GM19468 (cell line): ENCODE data around the gene FCRLB.
"Not testable (repeated sequence)": the region's sequence is repeated elsewhere in the genome, so short reads cannot be mapped to it uniquely, and the experiment has no call there.

ENCODE experiments used
- ATAC-seq: cut with Tn5 transposase; IDR thresholded peaks from one replicate; pipeline ENCODE4 v1.9.1; 2021; ENCODE audit warnings: mild to moderate bottlenecking, moderate library complexity, moderate number of reproducible peaks; ENCODE audit not compliant: unreplicated experiment; ENCODE audit errors: extremely low read depth

The FCRLB gene, protein sequence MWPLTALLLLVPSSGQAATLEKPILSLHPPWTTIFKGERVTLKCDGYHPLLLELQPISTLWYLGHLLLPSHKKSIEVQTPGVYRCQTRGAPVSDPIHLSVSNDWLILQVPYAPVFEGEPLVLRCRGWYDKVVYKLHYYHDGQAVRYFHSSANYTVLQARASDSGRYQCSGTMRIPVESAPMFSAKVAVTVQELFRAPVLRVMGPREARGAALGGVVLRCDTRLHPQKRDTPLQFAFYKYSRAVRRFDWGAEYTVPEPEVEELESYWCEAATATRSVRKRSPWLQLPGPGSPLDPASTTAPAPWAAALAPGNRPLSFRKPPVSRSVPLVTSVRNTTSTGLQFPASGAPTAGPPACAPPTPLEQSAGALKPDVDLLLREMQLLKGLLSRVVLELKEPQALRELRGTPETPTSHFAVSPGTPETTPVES

DNA sequence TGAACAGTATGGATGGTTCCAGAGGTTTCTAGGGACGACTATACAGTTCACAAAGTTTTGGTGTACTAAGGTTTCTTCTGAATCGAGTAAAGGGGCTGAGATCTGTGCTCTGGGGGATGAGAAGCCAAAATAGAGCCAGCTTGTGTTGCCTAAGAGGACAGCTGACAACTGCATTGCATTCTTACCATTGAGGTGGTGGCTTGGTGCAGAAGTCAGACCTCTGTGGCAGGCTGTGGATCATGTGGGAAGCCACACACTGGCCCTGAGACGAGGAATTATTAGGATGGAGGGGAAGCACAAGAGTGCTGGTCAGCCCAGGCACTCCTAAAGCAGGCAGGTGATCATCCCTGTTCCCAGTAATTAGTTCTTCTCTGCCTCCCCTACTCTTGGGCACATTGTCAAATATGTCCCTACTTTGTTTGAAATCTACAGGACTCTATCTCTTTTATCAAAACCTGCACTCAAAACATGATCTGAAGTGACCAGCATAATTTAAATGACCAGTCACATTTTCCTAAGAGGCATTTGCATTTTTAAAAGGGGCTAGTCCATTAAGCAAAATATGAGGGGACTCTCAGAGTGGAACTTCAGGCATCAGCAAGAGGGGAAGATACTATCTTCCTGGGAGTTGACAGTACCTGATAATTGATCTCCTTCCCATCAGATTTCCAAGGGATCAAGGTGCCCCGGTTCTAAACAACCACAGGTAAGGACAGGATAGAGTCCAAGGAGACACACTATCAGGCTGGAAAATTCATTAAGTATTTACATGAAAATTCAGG is at the start of gene FCRLB:
Gene FCRLB (plus strand): TSS at position 589 of the 782 bp plus-strand sequence. CDS start 1,129 bp downstream, outside the sequence.
- no peak for ATAC-seq

DNA sequence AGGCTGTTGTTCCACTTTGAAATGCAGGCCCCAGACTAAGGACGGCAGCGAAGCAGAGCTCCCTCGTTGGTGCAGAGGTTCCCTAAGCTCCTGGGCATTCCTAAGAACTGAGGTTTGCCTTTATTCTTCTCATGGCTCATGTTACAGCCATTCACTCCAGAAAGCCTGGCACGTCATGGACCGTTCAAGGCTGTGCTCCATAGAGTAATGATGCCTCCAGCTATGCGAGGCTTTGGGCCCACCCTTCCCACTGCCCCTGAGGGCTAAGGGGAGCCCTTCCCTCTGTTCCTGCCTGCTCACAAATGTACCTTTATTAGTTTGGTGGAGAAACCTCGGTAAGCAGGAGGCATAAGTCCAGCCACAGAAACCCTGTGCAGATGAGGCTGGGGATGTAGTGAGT is 47.9 kb upstream of the FCRLB start:
- not testable (repeated sequence) for ATAC-seq

DNA sequence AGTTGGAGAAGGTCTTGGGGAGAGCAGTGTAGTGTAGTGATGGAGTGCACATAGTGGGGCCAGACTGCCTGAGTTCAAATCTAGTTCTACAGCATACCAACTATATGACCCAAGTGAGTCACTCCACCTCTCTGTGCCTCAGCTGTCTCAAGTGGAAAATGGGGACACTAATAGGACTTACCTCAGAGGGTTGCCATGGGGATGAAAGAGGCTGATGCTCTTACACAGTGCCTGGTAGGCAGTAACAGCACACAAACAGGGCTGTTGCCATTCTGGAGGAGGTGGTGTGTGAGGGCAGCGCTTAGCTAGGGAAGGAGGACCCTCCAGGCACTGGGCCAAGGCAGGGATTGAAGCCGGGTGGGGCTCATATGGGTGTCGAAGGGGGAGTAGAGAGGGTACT is 46.9 kb upstream of the FCRLB start:
- ATAC-seq = not testable (repeated sequence)

DNA sequence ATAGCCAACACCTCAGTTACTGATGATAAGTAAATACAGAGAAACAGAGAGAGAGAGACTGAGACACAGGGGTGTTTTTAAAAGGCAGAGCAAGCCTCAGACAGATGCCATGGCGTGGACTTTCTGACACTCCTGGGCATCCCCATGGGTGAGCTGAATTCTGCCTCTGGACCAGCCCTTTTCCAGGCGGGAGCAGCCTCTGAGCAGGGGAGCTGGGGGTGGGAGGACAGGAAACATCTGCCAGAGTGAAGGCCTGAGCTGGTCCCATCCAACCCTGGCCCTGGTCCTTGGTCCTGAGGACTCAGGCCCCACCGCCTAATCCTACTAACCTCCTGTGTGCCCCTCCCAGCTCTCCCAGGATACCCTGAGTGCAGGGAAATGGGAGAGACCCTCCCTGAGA is 46.4 kb upstream of the FCRLB start:
- not testable (repeated sequence) for ATAC-seq

DNA sequence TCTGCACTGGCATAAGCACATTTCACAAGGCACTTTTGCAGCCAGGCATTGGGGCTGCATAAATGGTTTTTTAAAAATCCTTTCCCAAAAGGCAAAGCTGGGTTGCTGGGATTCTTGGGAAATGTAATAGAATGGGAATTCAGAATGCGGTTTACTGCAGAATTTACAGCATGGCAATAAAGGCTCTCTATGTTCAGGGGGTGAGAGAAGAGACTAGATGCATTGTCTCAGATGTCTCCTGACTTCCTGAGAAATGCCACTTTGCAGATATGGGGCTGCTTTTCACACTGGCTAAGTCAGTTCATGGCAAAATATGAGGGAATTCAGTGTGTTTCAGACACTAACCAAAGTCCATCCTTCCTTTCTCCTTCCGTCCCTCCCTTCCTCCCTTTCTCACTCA is 44.9 kb upstream of the FCRLB start:
- ATAC-seq = no peak

DNA sequence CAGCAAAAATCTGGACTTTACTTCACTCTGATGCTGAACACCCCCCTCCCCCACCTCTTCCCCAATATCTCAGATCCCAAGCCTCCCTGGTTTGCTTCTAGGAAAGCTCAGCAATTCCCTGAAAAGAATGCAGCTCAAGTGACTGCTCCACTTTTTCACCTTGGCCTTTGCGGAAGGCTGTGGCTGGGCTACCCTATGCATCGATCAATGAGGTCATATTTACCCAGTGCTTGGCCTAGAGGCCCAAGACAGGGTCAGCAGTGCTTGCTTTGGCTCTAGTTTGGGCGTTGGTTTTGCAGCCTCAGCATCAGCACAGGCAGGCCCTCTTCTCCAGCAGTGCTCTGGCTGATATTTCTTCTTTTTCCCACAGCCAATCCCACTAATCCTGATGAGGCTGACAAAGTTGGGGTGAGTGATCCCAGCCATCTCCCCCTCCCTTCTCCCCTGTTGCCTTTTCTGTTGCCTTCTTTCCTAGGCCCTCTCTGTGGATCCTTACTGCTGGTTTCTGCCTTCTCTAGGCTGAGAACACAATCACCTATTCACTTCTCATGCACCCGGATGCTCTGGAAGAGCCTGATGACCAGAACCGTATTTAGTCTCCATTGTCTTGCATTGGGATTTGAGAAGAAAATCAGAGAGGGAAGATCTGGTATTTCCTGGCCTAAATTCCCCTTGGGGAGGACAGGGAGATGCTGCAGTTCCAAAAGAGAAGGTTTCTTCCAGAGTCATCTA is 44.2 kb upstream of the FCRLB start:
- no peak for ATAC-seq

DNA sequence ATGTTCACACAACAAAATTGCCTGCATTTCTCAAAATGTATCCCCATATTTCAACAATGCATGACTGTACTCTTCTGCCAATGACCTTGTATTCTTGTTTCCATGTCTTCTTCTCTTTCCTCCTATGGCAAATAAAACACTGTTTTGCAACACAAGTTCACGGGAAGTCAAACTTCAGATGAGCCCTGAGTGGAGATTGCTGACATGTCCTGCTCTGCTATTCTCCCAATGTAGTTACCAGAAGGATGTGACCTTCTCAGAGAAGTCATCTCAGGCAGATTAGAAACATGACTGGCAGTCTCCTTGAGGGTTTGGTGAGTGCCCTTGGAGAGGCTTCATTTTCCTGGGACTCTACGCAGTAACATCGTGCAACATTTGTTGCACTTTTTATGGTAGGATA is 42.8 kb upstream of the FCRLB start:
- no peak for ATAC-seq

DNA sequence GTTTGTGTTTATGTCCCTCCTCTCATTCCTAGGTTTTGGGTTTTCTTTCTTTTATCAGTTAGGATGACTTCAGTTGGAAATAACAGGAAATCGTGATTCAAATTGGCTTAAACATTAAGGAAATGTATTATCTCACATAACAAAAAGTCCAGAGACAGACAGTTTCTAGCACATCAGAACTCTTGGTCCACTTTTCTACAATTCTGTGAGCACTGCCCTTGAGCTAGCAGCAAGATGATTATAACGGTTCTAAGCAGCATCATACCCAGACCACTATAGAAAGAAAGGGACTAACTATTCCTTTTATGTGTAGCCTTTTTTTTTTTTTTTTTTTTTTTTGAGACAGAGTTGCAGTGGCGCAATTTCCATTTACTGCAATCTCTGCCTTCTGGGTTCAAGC is 39.5 kb upstream of the FCRLB start:
- no peak for ATAC-seq

DNA sequence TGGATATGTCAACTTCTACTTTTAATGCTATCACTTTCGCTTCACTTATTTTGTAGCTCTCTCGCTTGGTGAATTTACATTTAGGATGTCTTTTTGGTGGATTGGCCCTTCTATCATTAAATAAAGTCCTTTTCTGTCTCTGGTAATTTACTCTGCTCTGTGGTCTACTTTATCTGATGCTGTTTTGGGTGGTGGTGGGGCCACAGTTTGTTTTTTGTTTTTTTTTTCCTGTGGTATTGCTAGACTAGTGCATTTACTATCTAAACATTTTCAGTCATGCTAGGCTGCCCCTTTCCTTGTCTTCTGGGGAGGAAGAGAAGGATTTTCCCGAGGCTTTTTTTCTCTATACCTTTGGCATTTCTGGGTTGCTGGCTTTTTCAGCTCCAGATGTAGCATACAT is 32.4 kb upstream of the FCRLB start:
- no peak for ATAC-seq

DNA sequence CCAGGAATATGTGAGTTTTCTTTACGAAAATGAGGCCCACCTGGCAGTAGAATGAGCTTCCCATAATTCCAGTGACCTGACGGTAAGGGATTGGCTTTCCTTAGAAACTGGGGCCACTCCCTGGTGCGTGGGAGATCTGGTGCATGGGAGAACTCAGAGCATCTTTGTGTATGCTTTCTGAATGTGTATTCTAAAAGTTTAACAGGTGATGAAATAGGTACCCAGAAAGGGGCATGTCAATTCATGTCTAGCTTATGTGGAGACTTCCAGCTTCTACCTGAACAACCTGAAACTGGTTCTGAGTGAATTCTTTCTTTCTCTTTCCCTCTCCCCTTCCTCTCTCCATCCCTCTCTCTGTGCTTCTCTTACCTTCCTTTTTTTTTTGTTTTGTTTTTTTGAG is 29.5 kb upstream of the FCRLB start:
- no peak for ATAC-seq

DNA sequence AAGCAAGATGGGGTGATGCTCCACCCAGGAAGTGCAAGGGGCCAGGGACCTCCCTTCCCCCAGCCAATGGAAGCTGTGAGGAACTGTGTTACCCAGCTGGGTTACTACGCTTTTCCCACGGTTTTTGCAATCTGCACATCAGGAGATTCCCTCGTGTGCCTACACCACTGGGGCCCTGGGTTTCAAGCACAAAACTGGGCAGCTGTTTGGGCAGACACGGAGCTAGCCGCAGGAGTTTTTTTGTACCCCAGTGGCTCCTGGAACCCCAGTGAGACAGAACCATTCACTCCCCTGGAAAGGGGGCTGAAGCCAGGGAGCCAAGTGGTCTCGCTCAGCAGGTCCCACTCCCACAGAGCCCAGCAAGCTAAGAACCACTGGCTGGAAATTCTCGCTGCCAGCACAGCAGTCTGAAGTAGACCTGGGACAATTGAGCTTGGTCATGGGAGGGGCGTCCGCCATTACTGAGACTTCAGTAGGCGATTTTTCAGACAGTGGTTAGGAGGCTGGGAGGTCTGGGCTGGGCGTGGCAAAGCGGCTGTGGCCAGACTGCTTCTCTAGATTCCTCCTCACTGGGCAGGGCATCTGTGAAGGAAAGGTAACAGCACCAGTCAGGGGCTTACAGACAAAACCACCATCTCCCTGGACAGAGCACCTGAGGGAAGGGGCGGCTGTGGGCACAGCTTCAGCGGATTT is 28.2 kb upstream of the FCRLB start:
- not testable (repeated sequence) for ATAC-seq

DNA sequence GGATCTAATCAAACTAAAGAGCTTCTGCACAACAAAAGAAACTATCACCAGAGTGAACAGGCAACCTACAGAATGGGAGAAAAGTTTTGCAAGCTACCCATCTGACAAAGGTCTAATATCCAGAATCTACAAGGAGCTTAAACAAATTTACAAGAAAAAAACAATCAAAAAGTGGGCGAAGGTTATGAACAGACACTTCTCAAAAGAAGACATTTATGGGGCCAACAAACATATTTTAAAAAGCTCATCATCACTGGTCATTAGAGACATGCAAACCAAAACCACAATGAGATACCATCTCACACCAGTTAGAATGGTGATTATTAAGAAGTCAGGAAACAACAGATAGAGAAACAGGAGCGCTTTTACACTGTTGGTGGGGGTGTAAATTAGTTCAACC is 23.0 kb upstream of the FCRLB start:
- not testable (repeated sequence) for ATAC-seq

DNA sequence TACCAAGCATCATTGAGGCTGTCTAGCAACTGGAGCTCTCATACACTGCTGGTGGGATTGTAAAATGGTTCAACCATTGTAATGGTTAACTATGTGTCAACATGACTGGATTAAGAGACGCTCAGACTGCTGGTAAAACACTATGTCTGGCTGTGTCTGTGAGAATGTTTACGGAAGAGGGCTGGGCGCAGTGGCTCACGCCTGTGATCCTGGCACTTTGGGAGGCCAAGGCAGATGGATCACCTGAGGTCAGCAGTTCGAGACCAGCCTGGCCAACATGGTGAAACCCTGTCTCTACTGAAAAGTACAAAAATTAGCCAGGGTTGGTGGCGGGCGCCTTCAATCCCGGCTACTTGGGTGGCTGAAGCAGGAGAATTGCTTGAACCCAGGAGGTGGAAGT is 19.1 kb upstream of the FCRLB start:
- no peak for ATAC-seq

DNA sequence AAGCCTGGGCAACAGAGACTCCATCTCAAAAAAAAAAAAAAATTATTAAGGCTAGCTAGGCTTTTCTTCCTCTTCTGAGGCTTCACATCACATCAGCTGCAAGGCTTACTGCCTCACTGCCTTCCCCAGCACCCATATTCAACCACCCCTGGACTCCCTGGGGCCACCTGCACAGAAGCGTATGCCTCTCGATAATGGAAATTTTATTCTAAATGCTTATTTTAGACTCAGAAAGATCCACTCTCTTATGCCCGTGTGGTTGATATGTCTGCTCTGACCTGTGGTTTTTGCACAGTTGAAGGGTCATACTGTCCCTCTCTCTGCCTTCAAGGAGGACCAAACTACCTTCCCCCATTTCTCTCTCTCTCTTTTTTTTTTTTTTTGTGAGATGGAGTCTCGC is 15.8 kb upstream of the FCRLB start:
- ATAC-seq = no peak

DNA sequence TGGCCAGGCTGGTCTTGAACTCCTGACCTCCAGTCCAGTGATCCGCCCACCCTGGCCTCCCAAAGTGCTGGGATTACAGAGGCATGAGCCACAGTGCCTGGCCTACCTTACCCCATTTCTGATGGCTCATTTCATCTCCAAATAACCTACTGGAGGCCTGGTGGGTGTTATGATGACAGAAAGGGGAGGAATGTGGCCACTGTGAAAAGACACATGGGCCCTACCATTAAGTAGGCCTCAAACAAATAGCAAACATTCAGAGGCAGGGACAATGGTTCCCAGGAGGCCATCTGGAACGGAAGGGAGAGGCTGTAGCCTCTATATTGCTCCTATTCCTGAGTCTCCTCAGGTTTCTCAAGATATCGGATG is 15.2 kb upstream of the FCRLB start:
- no peak for ATAC-seq

DNA sequence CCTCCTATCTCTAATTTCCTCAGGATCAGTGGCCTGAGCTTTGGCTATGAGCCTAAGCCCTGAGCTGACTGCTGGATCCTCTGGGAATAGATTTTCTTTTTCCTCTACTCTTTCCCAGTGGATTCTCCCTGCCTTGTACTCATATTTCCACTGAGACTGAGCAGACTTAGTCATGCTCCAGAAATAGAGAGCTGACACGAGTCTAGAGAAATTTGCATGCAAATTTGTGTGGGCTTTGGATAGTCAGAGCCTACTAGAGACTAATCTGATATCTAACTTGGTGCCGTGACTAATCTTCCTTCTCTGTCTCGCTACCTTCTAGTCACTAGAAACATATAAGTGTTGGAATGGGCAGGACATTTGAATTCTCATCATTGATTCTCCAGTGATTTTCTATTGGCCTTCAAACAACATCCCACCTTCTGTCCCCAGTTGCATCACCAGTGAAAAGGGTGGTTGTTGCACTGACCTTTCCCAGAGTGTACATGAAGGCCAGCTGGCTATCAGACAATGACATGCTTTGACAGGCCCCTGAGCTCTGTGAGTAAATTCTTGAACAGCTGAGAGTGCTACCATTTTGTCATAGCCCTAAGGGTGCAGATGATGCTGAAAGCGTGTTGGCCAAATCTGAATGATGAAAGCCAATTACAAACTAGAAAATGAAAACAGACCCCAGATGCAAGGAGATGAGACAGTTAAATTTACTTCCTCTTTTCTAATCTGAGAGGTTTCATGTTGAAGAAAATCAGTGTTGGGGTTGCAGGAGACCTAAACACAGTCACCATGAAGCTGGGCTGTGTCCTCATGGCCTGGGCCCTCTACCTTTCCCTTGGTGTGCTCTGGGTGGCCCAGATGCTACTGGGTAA is 14.6 kb upstream of the FCRLB start, which contains the start of gene FCRLA:
Gene FCRLA (plus strand): TSS at position 748 of the 866 bp plus-strand sequence. CDS start 36 bp downstream, at position 784.
- peak; percentile 70 for ATAC-seq

DNA sequence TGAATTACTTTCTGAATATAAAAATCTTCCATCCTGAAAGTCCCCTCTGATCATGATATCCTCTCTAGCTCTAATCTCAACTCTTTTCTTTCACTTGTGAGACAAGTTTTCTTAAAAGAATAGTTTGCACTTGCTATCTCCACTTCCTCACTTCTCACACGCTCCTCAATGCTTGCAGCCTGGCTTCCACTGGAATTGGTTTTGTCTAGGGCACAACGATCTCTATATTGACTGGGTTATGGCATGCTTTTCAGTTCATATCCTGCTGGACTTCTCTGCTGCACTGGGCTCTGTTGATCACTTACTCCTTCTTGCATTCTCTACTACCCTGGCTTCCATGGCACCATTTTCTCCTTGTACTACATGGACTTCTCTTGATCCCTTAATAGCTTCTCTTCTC is 13.8 kb upstream of the FCRLB start:
- no peak for ATAC-seq

DNA sequence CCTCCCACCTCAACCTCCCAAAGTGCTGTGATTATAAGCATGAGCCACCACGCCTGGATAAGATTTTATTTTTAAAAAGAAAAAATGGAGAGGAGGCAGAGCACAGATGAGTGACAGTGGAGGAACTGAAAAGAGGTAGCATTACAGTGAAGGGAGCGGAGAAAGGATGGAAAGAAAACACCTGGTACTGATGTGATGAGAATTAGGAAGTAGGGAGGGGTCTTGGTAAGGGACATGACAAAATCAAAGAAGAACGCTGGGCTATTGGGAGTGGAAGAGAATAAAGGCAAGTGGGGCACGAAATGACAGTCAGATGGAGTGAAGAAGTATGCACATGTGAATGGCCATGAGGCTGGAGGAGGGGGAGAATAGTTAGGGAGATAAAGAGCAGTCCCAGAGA is 12.0 kb upstream of the FCRLB start:
- no peak for ATAC-seq

DNA sequence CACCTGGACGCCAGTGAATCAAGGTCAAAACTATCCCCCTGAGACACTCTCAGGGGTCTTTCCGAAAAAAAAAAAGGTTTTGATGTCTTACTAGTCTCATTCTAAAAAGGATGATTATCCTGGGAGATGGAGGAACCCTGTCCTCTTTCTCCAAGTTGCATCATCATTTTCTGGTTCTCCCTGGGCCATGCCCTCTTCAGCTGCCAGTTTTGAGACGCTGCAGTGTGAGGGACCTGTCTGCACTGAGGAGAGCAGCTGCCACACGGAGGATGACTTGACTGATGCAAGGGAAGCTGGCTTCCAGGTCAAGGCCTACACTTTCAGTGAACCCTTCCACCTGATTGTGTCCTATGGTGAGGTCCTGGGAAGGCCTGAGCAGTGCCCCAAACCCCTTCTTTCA is 10.8 kb upstream of the FCRLB start:
- no peak for ATAC-seq
